Measurements from ENCODE around the gene KIAA0753. TPM values are rescaled to one million over a fixed set of nuclear protein-coding genes. Genes with fewer than 3 reads are reported as not detected.

KIAA0753 gene
- total RNA-seq, 6 donors from 2014 or later: 12.4 to 58.7 (median 19.7) TPM

DNA sequence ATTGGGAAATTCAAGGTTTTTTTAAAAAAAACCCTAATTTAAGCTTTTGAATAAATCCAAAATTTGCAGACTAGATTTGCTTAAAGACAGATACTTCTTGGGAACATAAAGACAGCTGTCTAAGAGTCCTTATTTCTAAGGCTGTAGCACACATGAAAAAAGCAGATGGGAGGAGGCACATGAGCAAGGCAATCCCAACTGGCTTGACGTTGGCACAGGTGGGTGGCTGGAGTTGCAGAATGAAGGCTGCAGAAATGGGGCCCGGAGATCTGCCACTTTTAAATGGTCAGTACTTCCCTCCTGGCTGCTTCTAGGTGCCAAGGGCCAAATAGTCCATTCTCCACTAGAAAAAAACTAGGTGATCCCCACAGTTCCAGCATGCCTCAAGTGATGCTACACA, 4.4 kb downstream of the KIAA0753 start:
- Histone ChIP-seq H3K4me1 (peaks cover 10 to 24% (median 13%) of the 10 kb centered on the region in 4 donors), H3K36me3 (peaks cover 0 to 37% (median 25%) of the 10 kb centered on the region in 4 donors), H3K27me3 (no peaks in the 10 kb centered on the region), H3K9me3 (no peaks in the 10 kb centered on the region), H3K4me3 (no peak overlapping the region), H3K27ac (no peak overlapping the region)
- ATAC-seq (ENCODE audit: low FRiP score in 2 of 2): no peak
- DNase-seq: no peak
- WGBS, 2 donors: 67 to 92% methylated on average over 2 of the region's 2 CpGs
- TF ChIP-seq, protein P1, sequence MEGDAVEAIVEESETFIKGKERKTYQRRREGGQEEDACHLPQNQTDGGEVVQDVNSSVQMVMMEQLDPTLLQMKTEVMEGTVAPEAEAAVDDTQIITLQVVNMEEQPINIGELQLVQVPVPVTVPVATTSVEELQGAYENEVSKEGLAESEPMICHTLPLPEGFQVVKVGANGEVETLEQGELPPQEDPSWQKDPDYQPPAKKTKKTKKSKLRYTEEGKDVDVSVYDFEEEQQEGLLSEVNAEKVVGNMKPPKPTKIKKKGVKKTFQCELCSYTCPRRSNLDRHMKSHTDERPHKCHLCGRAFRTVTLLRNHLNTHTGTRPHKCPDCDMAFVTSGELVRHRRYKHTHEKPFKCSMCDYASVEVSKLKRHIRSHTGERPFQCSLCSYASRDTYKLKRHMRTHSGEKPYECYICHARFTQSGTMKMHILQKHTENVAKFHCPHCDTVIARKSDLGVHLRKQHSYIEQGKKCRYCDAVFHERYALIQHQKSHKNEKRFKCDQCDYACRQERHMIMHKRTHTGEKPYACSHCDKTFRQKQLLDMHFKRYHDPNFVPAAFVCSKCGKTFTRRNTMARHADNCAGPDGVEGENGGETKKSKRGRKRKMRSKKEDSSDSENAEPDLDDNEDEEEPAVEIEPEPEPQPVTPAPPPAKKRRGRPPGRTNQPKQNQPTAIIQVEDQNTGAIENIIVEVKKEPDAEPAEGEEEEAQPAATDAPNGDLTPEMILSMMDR (IDR thresholded peaks at IDR 0.05): no peak
- TF ChIP-seq EP300 (IDR thresholded peaks at IDR 0.05): no peak
- TF ChIP-seq POLR2AphosphoS5 (IDR thresholded peaks at IDR 0.05): no peak

DNA sequence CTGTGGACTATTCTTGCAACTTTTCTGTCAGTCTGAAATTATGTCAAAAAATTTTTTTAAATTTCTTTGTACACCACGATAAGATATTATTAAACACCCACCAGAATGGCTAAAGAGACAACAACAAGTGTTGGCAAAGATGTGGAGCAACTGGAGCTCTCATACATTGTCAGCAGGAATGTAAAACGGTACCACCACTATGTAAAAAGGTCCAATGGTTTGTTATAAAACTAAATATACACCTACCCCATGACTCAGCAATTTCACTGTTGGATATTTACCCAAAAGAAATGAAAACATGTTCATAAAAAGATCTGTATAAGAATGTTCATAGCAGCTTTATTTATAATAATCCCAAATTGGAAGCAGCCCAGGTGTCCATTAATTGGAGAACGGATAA, 7.2 kb downstream of the KIAA0753 start:
- Histone ChIP-seq H3K27ac (no peak overlapping the region), H3K27me3 (no peaks in the 10 kb centered on the region), H3K4me1 (peaks cover 0 to 7% (median 0%) of the 10 kb centered on the region in 4 donors), H3K36me3 (peaks cover 0 to 60% (median 28%) of the 10 kb centered on the region in 4 donors), H3K4me3 (no peak overlapping the region), H3K9me3 (no peaks in the 10 kb centered on the region)
- ATAC-seq (ENCODE audit: low FRiP score in 2 of 2) (no peak), DNase-seq (no peak)
- WGBS, 2 donors: 99% methylated on average over 3 of the region's 3 CpGs
- TF ChIP-seq EP300 (IDR thresholded peaks at IDR 0.05) (no peak), POLR2AphosphoS5 (IDR thresholded peaks at IDR 0.05) (no peak), POLR2A (IDR thresholded peaks at IDR 0.05) (no peak)
- TF ChIP-seq, protein P1 (IDR thresholded peaks at IDR 0.05): no peak

DNA sequence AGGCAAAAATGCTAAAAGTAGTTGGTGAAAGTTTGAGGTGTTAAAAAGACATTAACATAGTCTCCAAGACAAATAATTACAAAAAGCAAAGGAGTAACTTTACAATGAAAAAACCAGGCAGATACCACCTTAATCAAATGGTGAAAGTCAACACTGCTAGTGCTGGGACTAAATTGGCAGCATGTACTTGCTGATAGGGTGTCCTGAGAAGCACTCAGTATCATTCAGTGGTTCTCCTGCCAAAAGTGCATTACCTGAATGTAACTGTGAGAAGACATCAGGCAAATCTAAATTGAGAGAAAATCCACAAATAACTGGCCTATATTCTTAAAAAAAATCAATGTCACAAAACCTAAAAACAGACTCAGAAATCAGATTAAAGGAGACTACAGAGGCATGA, 8.0 kb downstream of the KIAA0753 start:
- no peaks in the 10 kb centered on the region for H3K27me3 ChIP-seq
- TF ChIP-seq EP300 (IDR thresholded peaks at IDR 0.05) (no peak), POLR2A (IDR thresholded peaks at IDR 0.05) (no peak), POLR2AphosphoS5 (IDR thresholded peaks at IDR 0.05) (no peak)
- TF ChIP-seq, protein P1 (IDR thresholded peaks at IDR 0.05): no peak
- no peak for DNase-seq
- H3K4me1 ChIP-seq: peaks cover 0 to 5% (median 0%) of the 10 kb centered on the region in 4 donors
- H3K9me3 ChIP-seq: no peaks in the 10 kb centered on the region
- ATAC-seq (ENCODE audit: low FRiP score in 2 of 2): no peak
- H3K27ac ChIP-seq: no peak overlapping the region
- no peak overlapping the region for H3K4me3 ChIP-seq
- peaks cover 0 to 67% (median 32%) of the 10 kb centered on the region in 4 donors for H3K36me3 ChIP-seq

DNA sequence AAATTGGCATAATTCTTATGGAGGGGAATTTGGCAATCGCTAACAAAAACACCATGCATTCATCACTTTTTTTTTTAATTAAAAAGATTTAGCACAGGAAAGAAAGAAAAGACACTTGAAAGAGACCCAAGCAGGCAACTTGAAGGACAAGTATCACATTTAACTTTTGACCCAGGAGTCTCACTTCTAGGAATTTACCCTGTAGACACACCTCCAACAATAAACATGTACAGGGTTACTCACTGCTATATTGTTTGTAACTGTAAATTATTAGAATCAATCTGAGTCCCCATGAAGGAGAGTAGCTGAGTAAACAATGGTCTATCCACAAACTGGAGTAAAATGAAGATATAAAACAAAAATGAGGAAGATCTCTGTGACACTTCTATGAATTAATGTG, 10.1 kb downstream of the KIAA0753 start:
- no peaks in the 10 kb centered on the region for H3K27me3 ChIP-seq
- no peak overlapping the region for H3K27ac ChIP-seq
- WGBS, 2 donors: 96 to 98% methylated on average over 1 of the region's 1 CpG
- ATAC-seq (ENCODE audit: low FRiP score in 2 of 2) (no peak), DNase-seq (no peak)
- TF ChIP-seq, protein P1 (IDR thresholded peaks at IDR 0.05): no peak
- TF ChIP-seq POLR2A (IDR thresholded peaks at IDR 0.05): no peak
- no peak for TF ChIP-seq EP300 (IDR thresholded peaks at IDR 0.05)
- TF ChIP-seq POLR2AphosphoS5 (IDR thresholded peaks at IDR 0.05): no peak
- H3K4me1 ChIP-seq: no peaks in the 10 kb centered on the region
- H3K36me3 ChIP-seq: peaks cover 0 to 77% (median 41%) of the 10 kb centered on the region in 4 donors
- H3K4me3 ChIP-seq: no peak overlapping the region
- H3K9me3 ChIP-seq: no peaks in the 10 kb centered on the region

DNA sequence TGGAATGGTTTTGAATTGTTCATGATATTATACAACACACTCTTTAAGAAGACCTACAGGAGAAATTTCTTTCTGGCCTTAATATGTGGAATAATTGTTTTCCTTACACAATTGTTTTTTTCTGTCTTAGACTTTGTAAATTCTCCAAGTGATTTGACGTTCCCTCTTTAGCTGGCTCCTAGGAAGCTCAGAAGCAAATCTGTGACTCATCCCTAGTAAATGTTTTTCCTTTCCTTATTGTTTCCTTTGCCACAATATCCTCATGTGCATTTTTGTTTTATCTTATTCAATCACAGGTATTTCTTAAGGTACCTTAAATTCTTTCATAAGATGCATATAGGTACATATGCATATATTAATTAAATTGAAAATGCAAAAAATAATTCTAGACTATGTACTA, 13.5 kb downstream of the KIAA0753 start:
- no peak overlapping the region for H3K27ac ChIP-seq
- DNase-seq (no peak), ATAC-seq (ENCODE audit: low FRiP score in 2 of 2) (no peak)
- H3K36me3 ChIP-seq: peaks cover 0 to 78% (median 30%) of the 10 kb centered on the region in 4 donors
- 85 to 92% methylated on average over 1 of the region's 1 CpG for WGBS, 2 donors
- H3K27me3 ChIP-seq: no peaks in the 10 kb centered on the region
- H3K4me1 ChIP-seq: no peaks in the 10 kb centered on the region
- H3K9me3 ChIP-seq: no peaks in the 10 kb centered on the region
- TF ChIP-seq POLR2AphosphoS5 (IDR thresholded peaks at IDR 0.05): no peak
- TF ChIP-seq POLR2A (IDR thresholded peaks at IDR 0.05): no peak
- TF ChIP-seq, protein P1 (IDR thresholded peaks at IDR 0.05): no peak
- TF ChIP-seq EP300 (IDR thresholded peaks at IDR 0.05): no peak
- no peak overlapping the region for H3K4me3 ChIP-seq
